Myometrial cell (primary cell): ENCODE results near the gene PAPPA. TPM values are rescaled to one million over a fixed set of nuclear protein-coding genes. Genes with fewer than 3 reads are reported as not detected.

Source experiments
- total RNA-seq: library from RNA; depleted of rRNA; stranded (reverse); fragments of >200 nt; gene quantifications from 2 replicates; pipeline ENCODE4 v1.2.3, GENCODE V29; 2015

The PAPPA gene, protein sequence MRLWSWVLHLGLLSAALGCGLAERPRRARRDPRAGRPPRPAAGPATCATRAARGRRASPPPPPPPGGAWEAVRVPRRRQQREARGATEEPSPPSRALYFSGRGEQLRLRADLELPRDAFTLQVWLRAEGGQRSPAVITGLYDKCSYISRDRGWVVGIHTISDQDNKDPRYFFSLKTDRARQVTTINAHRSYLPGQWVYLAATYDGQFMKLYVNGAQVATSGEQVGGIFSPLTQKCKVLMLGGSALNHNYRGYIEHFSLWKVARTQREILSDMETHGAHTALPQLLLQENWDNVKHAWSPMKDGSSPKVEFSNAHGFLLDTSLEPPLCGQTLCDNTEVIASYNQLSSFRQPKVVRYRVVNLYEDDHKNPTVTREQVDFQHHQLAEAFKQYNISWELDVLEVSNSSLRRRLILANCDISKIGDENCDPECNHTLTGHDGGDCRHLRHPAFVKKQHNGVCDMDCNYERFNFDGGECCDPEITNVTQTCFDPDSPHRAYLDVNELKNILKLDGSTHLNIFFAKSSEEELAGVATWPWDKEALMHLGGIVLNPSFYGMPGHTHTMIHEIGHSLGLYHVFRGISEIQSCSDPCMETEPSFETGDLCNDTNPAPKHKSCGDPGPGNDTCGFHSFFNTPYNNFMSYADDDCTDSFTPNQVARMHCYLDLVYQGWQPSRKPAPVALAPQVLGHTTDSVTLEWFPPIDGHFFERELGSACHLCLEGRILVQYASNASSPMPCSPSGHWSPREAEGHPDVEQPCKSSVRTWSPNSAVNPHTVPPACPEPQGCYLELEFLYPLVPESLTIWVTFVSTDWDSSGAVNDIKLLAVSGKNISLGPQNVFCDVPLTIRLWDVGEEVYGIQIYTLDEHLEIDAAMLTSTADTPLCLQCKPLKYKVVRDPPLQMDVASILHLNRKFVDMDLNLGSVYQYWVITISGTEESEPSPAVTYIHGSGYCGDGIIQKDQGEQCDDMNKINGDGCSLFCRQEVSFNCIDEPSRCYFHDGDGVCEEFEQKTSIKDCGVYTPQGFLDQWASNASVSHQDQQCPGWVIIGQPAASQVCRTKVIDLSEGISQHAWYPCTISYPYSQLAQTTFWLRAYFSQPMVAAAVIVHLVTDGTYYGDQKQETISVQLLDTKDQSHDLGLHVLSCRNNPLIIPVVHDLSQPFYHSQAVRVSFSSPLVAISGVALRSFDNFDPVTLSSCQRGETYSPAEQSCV (N-terminal part only)
- total RNA-seq = 5.5 and 7.3 TPM in 2 replicates

DNA sequence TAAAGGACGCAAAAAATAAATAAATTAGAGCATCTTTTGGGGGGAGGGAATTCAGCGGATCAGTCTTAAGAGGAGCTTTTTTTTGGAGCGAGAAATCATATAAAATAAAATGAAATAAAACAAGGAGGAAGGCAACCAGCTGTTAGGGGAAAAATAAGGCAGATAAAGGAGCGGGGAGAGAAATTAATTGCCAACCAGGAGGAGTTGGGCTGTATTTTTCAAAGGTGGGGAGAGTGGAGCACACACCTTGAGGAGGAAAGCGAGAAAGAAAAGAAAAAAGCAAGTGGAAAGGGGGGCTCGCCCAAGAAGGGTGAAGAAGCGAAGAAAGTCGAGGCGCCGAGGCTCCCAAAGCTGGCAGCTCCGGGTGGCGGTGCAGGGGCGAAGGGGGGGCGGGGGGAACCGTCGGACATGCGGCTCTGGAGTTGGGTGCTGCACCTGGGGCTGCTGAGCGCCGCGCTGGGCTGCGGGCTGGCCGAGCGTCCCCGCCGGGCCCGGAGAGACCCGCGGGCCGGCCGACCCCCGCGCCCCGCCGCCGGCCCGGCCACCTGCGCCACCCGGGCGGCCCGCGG lies at the start of gene PAPPA:
PAPPA (plus strand) TSS at position 27 of the 569 bp plus-strand sequence; CDS start at position 409, 382 bp downstream.

